ENCODE measurements around the gene PIAS1. TPM values are rescaled to one million over a fixed set of nuclear protein-coding genes. Genes with fewer than 3 reads are reported as not detected.
"Not testable (repeated sequence)": the region's sequence is repeated elsewhere in the genome, so short reads cannot be mapped to it uniquely, and the experiment has no call there.

Gene PIAS1
- total RNA-seq, 4 donors from 2014 or later: 19.9 to 69.2 (median 26.6) TPM

DNA sequence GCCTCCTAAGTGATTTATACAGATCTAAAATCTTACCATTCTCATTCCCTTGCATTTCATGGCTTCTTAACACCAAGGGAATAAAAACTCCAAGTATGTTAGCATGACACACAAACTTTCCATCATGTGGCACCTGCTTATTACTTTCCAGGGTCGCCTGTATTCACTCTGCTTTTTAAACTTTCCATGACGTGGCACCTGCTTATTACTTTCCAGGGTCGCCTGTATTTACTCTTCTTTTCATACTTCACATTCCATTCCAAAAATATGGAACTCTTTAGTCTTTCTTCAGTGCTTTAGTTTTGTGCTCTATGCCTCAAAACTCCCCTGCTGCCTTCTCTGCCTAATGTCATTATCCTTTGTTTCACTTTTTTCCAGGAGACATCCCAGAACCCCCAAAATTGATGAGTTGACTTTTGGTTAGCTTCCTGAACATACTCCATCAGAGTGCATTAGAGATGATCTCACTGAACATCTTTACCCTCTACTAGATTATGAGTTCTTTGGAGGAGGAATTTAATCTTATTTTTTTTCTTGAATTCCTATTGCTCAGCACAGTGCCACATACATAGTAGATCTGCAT, 104.0 kb downstream of the PIAS1 start:
- 51 to 70% methylated on average over 3 of the region's 3 CpGs for WGBS, 2 donors
- Histone ChIP-seq H3K4me1 (peaks cover 0 to 7% (median 0%) of the 10 kb centered on the region in 3 donors), H3K27me3 (no peaks in the 10 kb centered on the region), H3K36me3 (peaks cover 3 to 82% (median 10%) of the 10 kb centered on the region in 3 donors), H3K27ac (no peak overlapping the region), H3K9me3 (no peaks in the 10 kb centered on the region), H3K4me3 (no peak overlapping the region)
- no peak for DNase-seq
- TF ChIP-seq, protein P1, sequence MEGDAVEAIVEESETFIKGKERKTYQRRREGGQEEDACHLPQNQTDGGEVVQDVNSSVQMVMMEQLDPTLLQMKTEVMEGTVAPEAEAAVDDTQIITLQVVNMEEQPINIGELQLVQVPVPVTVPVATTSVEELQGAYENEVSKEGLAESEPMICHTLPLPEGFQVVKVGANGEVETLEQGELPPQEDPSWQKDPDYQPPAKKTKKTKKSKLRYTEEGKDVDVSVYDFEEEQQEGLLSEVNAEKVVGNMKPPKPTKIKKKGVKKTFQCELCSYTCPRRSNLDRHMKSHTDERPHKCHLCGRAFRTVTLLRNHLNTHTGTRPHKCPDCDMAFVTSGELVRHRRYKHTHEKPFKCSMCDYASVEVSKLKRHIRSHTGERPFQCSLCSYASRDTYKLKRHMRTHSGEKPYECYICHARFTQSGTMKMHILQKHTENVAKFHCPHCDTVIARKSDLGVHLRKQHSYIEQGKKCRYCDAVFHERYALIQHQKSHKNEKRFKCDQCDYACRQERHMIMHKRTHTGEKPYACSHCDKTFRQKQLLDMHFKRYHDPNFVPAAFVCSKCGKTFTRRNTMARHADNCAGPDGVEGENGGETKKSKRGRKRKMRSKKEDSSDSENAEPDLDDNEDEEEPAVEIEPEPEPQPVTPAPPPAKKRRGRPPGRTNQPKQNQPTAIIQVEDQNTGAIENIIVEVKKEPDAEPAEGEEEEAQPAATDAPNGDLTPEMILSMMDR (IDR thresholded peaks at IDR 0.05): no peak
- no peak for TF ChIP-seq POLR2A (IDR thresholded peaks at IDR 0.05)
- intact Hi-C loops (cut with DNase I): no loop called here

DNA sequence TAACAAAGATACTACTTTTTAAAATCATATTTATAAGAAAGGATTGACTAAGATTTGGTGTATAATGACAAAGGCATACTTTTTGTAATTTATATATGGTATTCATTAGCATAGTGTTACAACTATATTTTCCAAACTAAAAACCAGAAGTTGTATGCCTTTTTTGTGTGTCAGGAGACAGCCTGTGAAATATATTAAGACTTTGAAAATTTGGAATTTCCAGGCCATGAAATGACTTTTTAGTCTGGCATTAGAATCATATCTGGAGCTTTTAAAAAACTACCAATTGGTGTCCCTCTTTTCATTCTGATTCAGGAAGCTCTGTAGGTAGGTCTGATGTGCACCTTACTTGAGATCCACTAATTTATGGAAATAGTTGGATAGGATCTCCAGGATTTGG, 109.1 kb downstream of the PIAS1 start:
- H3K36me3 ChIP-seq: peaks cover 3 to 96% (median 5%) of the 10 kb centered on the region in 3 donors
- H3K27me3 ChIP-seq: no peaks in the 10 kb centered on the region
- H3K9me3 ChIP-seq: no peaks in the 10 kb centered on the region
- H3K4me3 ChIP-seq: no peak overlapping the region
- no peak for DNase-seq
- no peak overlapping the region for H3K27ac ChIP-seq
- intact Hi-C loops (cut with DNase I): no loop called here
- TF ChIP-seq POLR2A (IDR thresholded peaks at IDR 0.05): no peak
- TF ChIP-seq, protein P1 (IDR thresholded peaks at IDR 0.05): no peak
- no peaks in the 10 kb centered on the region for H3K4me1 ChIP-seq

DNA sequence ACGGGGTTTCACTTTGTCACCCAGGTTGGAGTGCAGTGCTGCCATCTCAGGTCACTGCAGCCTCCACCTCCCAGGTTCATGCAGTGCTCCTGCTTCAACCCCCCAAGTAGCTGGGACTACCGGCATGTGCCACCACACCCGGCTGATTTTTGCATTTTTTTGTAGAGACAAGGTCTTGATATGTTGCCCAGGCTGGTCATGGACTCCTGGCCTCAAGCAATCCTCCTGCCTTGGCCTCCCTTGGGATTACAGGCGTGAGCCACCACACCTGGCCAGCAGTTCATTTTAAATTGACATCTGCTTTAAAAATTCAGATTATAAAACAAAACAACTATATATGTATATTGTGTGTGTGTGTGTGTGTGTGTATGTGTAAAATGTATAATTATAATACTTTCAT, 112.7 kb downstream of the PIAS1 start:
- Histone ChIP-seq H3K4me3 (no peak overlapping the region), H3K27ac (no peak overlapping the region), H3K9me3 (no peaks in the 10 kb centered on the region), H3K36me3 (peaks cover 0 to 96% (median 5%) of the 10 kb centered on the region in 3 donors), H3K4me1 (no peaks in the 10 kb centered on the region), H3K27me3 (no peaks in the 10 kb centered on the region)
- TF ChIP-seq POLR2A (IDR thresholded peaks at IDR 0.05): no peak
- TF ChIP-seq, protein P1 (IDR thresholded peaks at IDR 0.05): no peak
- WGBS, 2 donors: 86 to 88% methylated on average over 4 of the region's 4 CpGs
- DNase-seq: no peak
- intact Hi-C loops (cut with DNase I): no loop called here

DNA sequence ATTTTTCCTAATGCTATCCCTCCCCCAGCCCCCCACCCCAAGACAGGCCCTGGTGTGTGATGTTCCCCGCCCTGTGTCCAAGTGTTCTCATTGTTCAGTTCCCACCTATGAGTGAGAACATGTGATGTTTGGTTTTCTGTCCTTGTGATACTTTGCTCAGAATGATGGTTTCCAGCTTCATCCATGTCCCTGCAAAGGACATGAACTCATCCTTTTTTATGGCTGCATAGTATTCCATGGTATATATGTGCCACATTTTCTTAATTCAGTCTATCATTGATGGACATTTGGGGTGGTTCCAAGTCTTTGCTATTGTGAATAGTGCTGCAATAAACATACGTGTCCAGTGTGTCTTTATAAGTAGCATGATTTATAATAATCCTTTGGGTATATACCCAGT, 117.9 kb downstream of the PIAS1 start:
- WGBS, 2 donors: 88 to 100% methylated on average over 1 of the region's 2 CpGs
- intact Hi-C loops (cut with DNase I); H3K4me3 ChIP-seq; H3K27ac ChIP-seq; H3K27me3 ChIP-seq; DNase-seq; H3K4me1 ChIP-seq; H3K9me3 ChIP-seq: not testable (repeated sequence)
- H3K36me3 ChIP-seq: peaks cover 0 to 95% (median 9%) of the 10 kb centered on the region in 3 donors

DNA sequence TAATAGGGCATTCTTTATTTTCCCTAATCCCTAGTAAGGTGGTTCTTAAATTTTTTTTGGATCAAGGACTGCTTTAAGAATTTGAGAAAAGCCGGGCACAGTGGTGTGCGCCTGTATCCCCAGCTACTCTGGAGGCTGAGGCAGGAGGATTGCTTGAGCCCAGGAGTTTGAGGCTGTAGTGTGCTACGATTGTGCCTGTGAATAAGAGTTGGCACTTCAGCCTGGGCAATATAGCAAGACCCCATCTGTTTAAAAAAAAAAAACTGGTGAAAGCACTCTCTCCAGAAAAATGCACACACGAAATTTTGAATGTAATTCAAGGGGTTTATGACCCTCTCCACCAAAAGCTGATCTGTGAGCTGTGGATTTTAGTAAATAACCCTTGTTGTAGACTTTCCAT, 119.0 kb downstream of the PIAS1 start:
- 93 to 97% methylated on average over 4 of the region's 4 CpGs for WGBS, 2 donors
- TF ChIP-seq POLR2A (IDR thresholded peaks at IDR 0.05): no peak
- TF ChIP-seq, protein P1 (IDR thresholded peaks at IDR 0.05): no peak
- Histone ChIP-seq H3K9me3 (no peaks in the 10 kb centered on the region), H3K36me3 (peaks cover 0 to 96% (median 9%) of the 10 kb centered on the region in 3 donors), H3K27me3 (no peaks in the 10 kb centered on the region), H3K4me3 (no peak overlapping the region), H3K27ac (no peak overlapping the region), H3K4me1 (peaks cover 0 to 9% (median 0%) of the 10 kb centered on the region in 3 donors)
- intact Hi-C loops (cut with DNase I): no loop called here
- no peak for DNase-seq

DNA sequence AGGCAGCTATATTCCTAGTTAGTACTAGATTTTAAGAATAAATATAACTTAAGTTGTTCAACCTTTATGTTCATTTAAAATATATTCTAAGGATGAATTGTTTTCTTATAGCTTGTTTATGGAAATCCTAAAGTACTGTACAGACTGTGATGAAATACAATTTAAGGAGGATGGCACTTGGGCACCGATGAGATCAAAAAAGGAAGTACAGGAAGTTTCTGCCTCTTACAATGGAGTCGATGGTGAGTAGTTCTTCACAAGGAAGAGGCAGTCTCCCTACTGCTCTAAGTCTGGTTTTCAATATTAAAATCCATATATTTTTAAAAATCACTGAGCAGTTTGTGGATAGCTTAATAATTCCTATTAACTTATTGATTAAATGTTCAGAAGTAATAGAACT, 121.4 kb downstream of the PIAS1 start:
- TF ChIP-seq, protein P1 (IDR thresholded peaks at IDR 0.05): no peak
- TF ChIP-seq POLR2A (IDR thresholded peaks at IDR 0.05): no peak
- no peak overlapping the region for H3K27ac ChIP-seq
- peaks cover 0 to 95% (median 9%) of the 10 kb centered on the region in 3 donors for H3K36me3 ChIP-seq
- WGBS, 2 donors: 49 to 57% methylated on average over 2 of the region's 2 CpGs
- no peak overlapping the region for H3K4me3 ChIP-seq
- no peaks in the 10 kb centered on the region for H3K27me3 ChIP-seq
- DNase-seq: no peak
- peaks cover 0 to 10% (median 0%) of the 10 kb centered on the region in 3 donors for H3K4me1 ChIP-seq
- intact Hi-C loops (cut with DNase I): no loop called here
- H3K9me3 ChIP-seq: no peaks in the 10 kb centered on the region
